H1 (cell line): ENCODE data around the gene EFHD1. TPM values are rescaled to one million over a fixed set of nuclear protein-coding genes. Genes with fewer than 3 reads are reported as not detected.

Source experiments
- CTCF ChIA-PET: fragments of 300-600 bp; sonication (Branson Sonifier 250); formaldehyde crosslinking; loops from one replicate; lab custom pipeline; 2021; ENCODE audit not compliant: partially characterized antibody; lab: Charles Lee
- POLR2A ChIA-PET: fragments of 300-600 bp; sonication (Branson Sonifier 250); formaldehyde crosslinking; loops from one replicate; lab custom pipeline; 2021; ENCODE audit warnings: inconsistent platforms; ENCODE audit not compliant: partially characterized antibody; lab: Charles Lee
- DNase-seq, 2 experiments: peaks; one replicate each; pipeline versions ENCODE4 v3.0.0 to v3.0.0-alpha.2; 2010 to 2022; ENCODE audit warnings: low spot score in 2 of 2, low read depth in 1 of 2, mixed read lengths in 1 of 2
- FAIRE-seq: peaks from 2 replicates; lab custom pipeline; 2011; peaks lifted over from hg19 to GRCh38; lab: Jason Lieb, UNC
- H2AFZ ChIP-seq: 2 replicates; pipeline ENCODE4 v1.8.1; 2012; ENCODE audit warnings: low read length, inconsistent platforms
- H2AK5ac ChIP-seq: 2 replicates; pipeline ENCODE4 v1.6.1; 2013; ENCODE audit warnings: low read depth, low read length
- H2BK120ac ChIP-seq: replicated peaks from 2 replicates; pipeline ENCODE3; 2013; ENCODE audit warnings: low read depth, low read length, inconsistent platforms
- H2BK12ac ChIP-seq: 2 replicates; pipeline ENCODE4 v1.6.1; 2013; ENCODE audit warnings: low read depth, low read length
- H2BK15ac ChIP-seq: 2 replicates; pipeline ENCODE4 v1.6.1; 2013; ENCODE audit warnings: low read length
- H2BK20ac ChIP-seq: 2 replicates; pipeline ENCODE4 v1.6.1; 2013; ENCODE audit warnings: low read length
- H2BK5ac ChIP-seq: 2 replicates; pipeline ENCODE4 v1.6.1; 2013; ENCODE audit warnings: low read depth, low read length
- H3K14ac ChIP-seq: 2 replicates; pipeline ENCODE4 v1.6.1; 2013; ENCODE audit warnings: inconsistent platforms; ENCODE audit not compliant: insufficient read length
- H3K18ac ChIP-seq: 2 replicates; pipeline ENCODE4 v1.6.1; 2013; ENCODE audit warnings: low read length; ENCODE audit errors: extremely low read depth
- H3K23ac ChIP-seq: 2 replicates; pipeline ENCODE4 v1.6.1; 2013; ENCODE audit warnings: inconsistent platforms; ENCODE audit not compliant: insufficient read length
- H3K23me2 ChIP-seq: 2 replicates; pipeline ENCODE4 v1.6.1; 2013; ENCODE audit warnings: low read depth, low read length
- H3K27ac ChIP-seq: 2 replicates; pipeline ENCODE4 v1.6.1; 2011; ENCODE audit warnings: low read depth, low read length, inconsistent platforms
- H3K27me3 ChIP-seq, 4 experiments: replicated peaks in 1 of 4; 1 replicate in 1 of 4; 2 replicates in 3 of 4; pipeline versions ENCODE4 v1.6.1 to v1.8.1; 2011 to 2013; ENCODE audit warnings: low read length in 3 of 4, mild to moderate bottlenecking in 3 of 4, inconsistent platforms in 2 of 4, mixed read lengths in 2 of 4, moderate library complexity in 1 of 4; ENCODE audit not compliant: control insufficient read depth in 3 of 4, insufficient read depth in 3 of 4; ENCODE audit errors: extremely low read depth in 1 of 4
- H3K36me3 ChIP-seq, 4 experiments: 2 replicates each; pipeline versions ENCODE4 v1.6.1 to v1.8.1; 2011 to 2013; ENCODE audit warnings: mild to moderate bottlenecking in 4 of 4, low read length in 3 of 4, moderate library complexity in 2 of 4, control low read depth in 1 of 4, inconsistent platforms in 1 of 4; ENCODE audit not compliant: insufficient read depth in 4 of 4, control insufficient read depth in 2 of 4
- H3K4ac ChIP-seq: replicated peaks from 2 replicates; pipeline ENCODE3; 2013; ENCODE audit warnings: low read length, low read depth, mixed read lengths, inconsistent platforms; ENCODE audit not compliant: insufficient read length
- H3K4me1 ChIP-seq, 4 experiments: replicated peaks in 1 of 4; 1 replicate in 1 of 4; 2 replicates in 3 of 4; pipeline versions ENCODE4 v1.6.1 to v1.8.1; 2011 to 2013; ENCODE audit warnings: low read length in 3 of 4, inconsistent platforms in 2 of 4, mixed read lengths in 1 of 4; ENCODE audit not compliant: insufficient read depth in 4 of 4, control insufficient read depth in 3 of 4
- H3K4me2 ChIP-seq, 2 experiments: 2 replicates each; pipeline versions ENCODE4 v1.6.1 to v1.8.1; 2011 to 2013; ENCODE audit warnings: low read depth in 2 of 2, low read length in 2 of 2, control low read depth in 1 of 2, inconsistent platforms in 1 of 2, mild to moderate bottlenecking in 1 of 2; ENCODE audit not compliant: insufficient read depth in 1 of 2
- H3K4me3 ChIP-seq, 4 experiments: fragments of 200-600, 300-600 bp in 1 of 4; sonication (generic), shearing (Covaris generic), sonication (Bioruptor Twin) in 1 of 4; 2 replicates each; pipeline versions ENCODE4 v1.5.1 to v1.8.1; 2011 to 2016; ENCODE audit warnings: low read length in 4 of 4, low read depth in 3 of 4, control low read depth in 2 of 4, inconsistent platforms in 2 of 4, mild to moderate bottlenecking in 2 of 4, mixed read lengths in 1 of 4, moderate library complexity in 1 of 4; ENCODE audit not compliant: insufficient read depth in 2 of 4; ENCODE audit errors: extremely low read depth in 1 of 4
- H3K56ac ChIP-seq: replicated peaks from 2 replicates; pipeline ENCODE3; 2013; ENCODE audit warnings: low read depth, mild to moderate bottlenecking, mixed read lengths, low read length, inconsistent platforms; ENCODE audit not compliant: insufficient read length
- H3K79me1 ChIP-seq: 2 replicates; pipeline ENCODE4 v1.6.1; 2013; ENCODE audit warnings: low read depth, low read length, control low read depth
- H3K79me2 ChIP-seq, 2 experiments: 2 replicates each; pipeline versions ENCODE4 v1.6.1 to v1.8.1; 2012 to 2013; ENCODE audit warnings: low read length in 2 of 2, mild to moderate bottlenecking in 2 of 2, inconsistent platforms in 1 of 2; ENCODE audit not compliant: insufficient read depth in 2 of 2, control insufficient read depth in 1 of 2
- H3K9ac ChIP-seq, 4 experiments: replicated peaks in 1 of 4; 1 replicate in 1 of 4; 2 replicates in 3 of 4; pipeline versions ENCODE4 v1.6.1 to v1.8.1; 2011 to 2013; ENCODE audit warnings: low read depth in 3 of 4, low read length in 3 of 4, control low read depth in 2 of 4, mild to moderate bottlenecking in 2 of 4, moderate library complexity in 2 of 4, inconsistent platforms in 1 of 4; ENCODE audit errors: extremely low read depth in 1 of 4
- H3K9me3 ChIP-seq, 2 experiments: 2 replicates each; pipeline versions ENCODE4 v1.6.1 to v1.8.1; 2012 to 2013; ENCODE audit warnings: mild to moderate bottlenecking in 2 of 2, moderate library complexity in 2 of 2, control low read depth in 1 of 2, inconsistent platforms in 1 of 2, low read depth in 1 of 2, low read length in 1 of 2, mixed read lengths in 1 of 2; ENCODE audit not compliant: insufficient read depth in 2 of 2
- H4K20me1 ChIP-seq, 2 experiments: replicated peaks in 1 of 2; 2 replicates each; pipeline versions ENCODE3 to v1.8.1; 2011 to 2013; ENCODE audit warnings: inconsistent platforms in 2 of 2, low read length in 2 of 2, mild to moderate bottlenecking in 1 of 2; ENCODE audit not compliant: insufficient read depth in 2 of 2, control insufficient read depth in 1 of 2
- H4K5ac ChIP-seq: 2 replicates; pipeline ENCODE4 v1.6.1; 2013; ENCODE audit warnings: low read length, low read depth, mixed read lengths, inconsistent platforms; ENCODE audit not compliant: insufficient read length
- H4K8ac ChIP-seq: 2 replicates; pipeline ENCODE4 v1.8.0; 2013; ENCODE audit warnings: mild to moderate bottlenecking, moderate library complexity, low read length, inconsistent platforms; ENCODE audit not compliant: insufficient read depth; ENCODE audit errors: extremely low read depth
- H4K91ac ChIP-seq: replicated peaks from 2 replicates; pipeline ENCODE3; 2013; ENCODE audit warnings: low read length, mixed read lengths, inconsistent platforms; ENCODE audit not compliant: insufficient read length
- CHD1 ChIP-seq: IDR thresholded peaks from 2 replicates; pipeline ENCODE4 v1.6.1; 2012; ENCODE audit warnings: low read depth, low read length, improper control_type of control experiment
- CREB1 ChIP-seq: IDR thresholded peaks from 2 replicates; pipeline ENCODE4 v1.6.1; 2012; ENCODE audit warnings: inconsistent platforms
- CTBP2 ChIP-seq: IDR thresholded peaks from 2 replicates; pipeline ENCODE4 v1.7.0; 2011; ENCODE audit warnings: borderline replicate concordance, mild to moderate bottlenecking, moderate library complexity, mixed read lengths, low read length; ENCODE audit not compliant: insufficient read depth, insufficient read length
- EZH2 ChIP-seq: fragments of 200-600 bp; sonication (generic); IDR thresholded peaks from 2 replicates; pipeline ENCODE4 v1.7.1; 2012; ENCODE audit warnings: low read depth, mild to moderate bottlenecking, moderate library complexity, low read length, inconsistent platforms; ENCODE audit not compliant: severe bottlenecking
- FOSL1 ChIP-seq: IDR thresholded peaks from 2 replicates; pipeline ENCODE4 v1.6.1; 2011; ENCODE audit warnings: mild to moderate bottlenecking, low read depth, low read length, moderate library complexity; ENCODE audit not compliant: insufficient read depth
- JUN ChIP-seq: IDR thresholded peaks from 2 replicates; pipeline ENCODE4 v1.6.1; 2011; ENCODE audit warnings: low read depth, mild to moderate bottlenecking, improper control_type of control experiment, low read length
- KDM1A ChIP-seq: fragments of 200-600, 300-600 bp; sonication (generic); IDR thresholded peaks from 2 replicates; pipeline ENCODE4 v1.7.1; 2016; ENCODE audit warnings: mild to moderate bottlenecking, low read length, borderline replicate concordance
- POLR2AphosphoS5 ChIP-seq: IDR thresholded peaks from 2 replicates; pipeline ENCODE4 v1.6.1; 2011; ENCODE audit warnings: low read depth, low read length
- SAP30 ChIP-seq: fragments of 300-600 bp; sonication (generic); IDR thresholded peaks from 2 replicates; pipeline ENCODE4 v1.7.1; 2012; ENCODE audit warnings: low read length, moderate library complexity, mild to moderate bottlenecking, inconsistent platforms; ENCODE audit not compliant: insufficient read depth, insufficient replicate concordance
- SIN3A ChIP-seq, 2 experiments: IDR thresholded peaks in 1 of 2; conservative IDR thresholded peaks in 1 of 2; 2 replicates each; pipeline ENCODE4 v1.6.1; 2011 to 2012; ENCODE audit warnings: low read length in 2 of 2, improper control_type of control experiment in 1 of 2, low read depth in 1 of 2, mild to moderate bottlenecking in 1 of 2
- TCF12 ChIP-seq: IDR thresholded peaks from 2 replicates; pipeline ENCODE4 v1.6.1; 2011; ENCODE audit warnings: low read depth, mild to moderate bottlenecking, low read length
- TEAD4 ChIP-seq: IDR thresholded peaks from 2 replicates; pipeline ENCODE4 v1.6.1; 2012; ENCODE audit warnings: low read depth, low read length, inconsistent platforms, mixed read lengths
- WGBS, 2 experiments: shearing (Covaris generic) in 1 of 2; methylation state at CpG; one replicate each; pipeline versions ENCODE4 v1.1.6 to v1.1.7; 2013 to 2015; ENCODE audit warnings: low lambda C conversion rate in 2 of 2, mixed read lengths in 2 of 2, inconsistent platforms in 1 of 2, low coverage in 1 of 2, missing lambda C conversion rate in 1 of 2; ENCODE audit not compliant: insufficient replicate concordance in 2 of 2, insufficient coverage in 1 of 2, insufficient read length in 1 of 2; ENCODE audit errors: extremely low coverage in 1 of 2, missing lambda C conversion rate in 1 of 2; 5-methylcytosine and 5-hydroxymethylcytosine counted together
- polyA plus RNA-seq, 7 experiments: library from polyadenylated mRNA; depleted of rRNA in 3 of 7; stranded (reverse) in 5 of 7; unstranded in 2 of 7; fragments of >200 nt in 5 of 7; fragments of 200-250 nt in 2 of 7; gene quantifications; 1 replicate in 5 of 7; 2 replicates in 1 of 7; 4 replicates in 1 of 7; pipeline versions ENCODE4 v1.2.1 to v1.2.3, GENCODE V29; 2011 to 2013; ENCODE audit warnings: missing spikeins in 2 of 7, mixed read lengths in 2 of 7
- total RNA-seq: library from RNA; stranded (reverse); fragmentation: NEBNext Ultra II Directional; extraction: Animal tissue kit (Norgen Biotek cat#: 25700); gene quantifications from 2 replicates; pipeline ENCODE4 v1.2.1, GENCODE V29; 2021

Gene EFHD1
- total and polyA plus RNA-seq, 2 of the 8 experiments (the other 6 are each of a cell fraction or from before 2014, with no cell fraction given) = 3.4 to 4.5 TPM

- Histone ChIP-seq H4K8ac (no peak overlapping the region), H2BK12ac (no peak overlapping the region), H3K18ac (no peak overlapping the region), H4K20me1 (no peaks in the 10 kb centered on the region), H3K4me1 (no peaks in the 10 kb centered on the region), H2AFZ (no peak overlapping the region), H3K36me3 (no peaks in the 10 kb centered on the region), H3K27ac (no peak overlapping the region), H2BK20ac (no peak overlapping the region), H4K5ac (no peak overlapping the region), H3K4me3 (no peak overlapping the region), H3K27me3 (no peaks in the 10 kb centered on the region; a peak in 1 of 7 replicates), H3K9ac (no peak overlapping the region), H3K23me2 (0 out of 2 replicates have a peak, but pooled peaks cover 1% of the 10 kb centered on the region), H3K56ac (no peak overlapping the region), H3K79me2 (no peaks in the 10 kb centered on the region), H3K14ac (no peak overlapping the region), H2BK120ac (no peak overlapping the region), H3K4ac (no peak overlapping the region), H2AK5ac (no peak overlapping the region), H3K9me3 (no peaks in the 10 kb centered on the region), H3K4me2 (no peak overlapping the region), H4K91ac (no peak overlapping the region), H2BK5ac (no peak overlapping the region), H2BK15ac (no peak overlapping the region), H3K23ac (no peak overlapping the region), H3K79me1 (no peaks in the 10 kb centered on the region)
- FAIRE-seq = no peak
- ChIA-PET POLR2A (no interaction called here), CTCF (interaction anchor here (0.9 to 1.6 kb wide), 3 partner anchors 11 to 42 kb away, joined by 3 to 6 read pairs (median 3); no protein-coding TSS in a partner anchor)
- DNase-seq = no peak
- 83% methylated on average over 8 of the region's 8 CpGs; no CpG with 5 or more reads in 1 of the 2 experiments for WGBS, 2 experiments
- no peak for TF ChIP-seq SIN3A (conservative IDR thresholded peaks at IDR 0.05 in 1 of 2, IDR thresholded peaks at IDR 0.05 in 1 of 2; ENCODE audit: low read depth in 1 of 2, low read length in 2 of 2)
- TF ChIP-seq FOSL1 = no peak
- no peak for TF ChIP-seq EZH2
- no peak for TF ChIP-seq POLR2AphosphoS5
- TF ChIP-seq CTBP2 = no peak
- no peak for TF ChIP-seq CHD1
- no peak for TF ChIP-seq JUN
- TF ChIP-seq TCF12 = no peak
- no peak for TF ChIP-seq SAP30
- no peak for TF ChIP-seq CREB1
- TF ChIP-seq TEAD4 = no peak
- no peak for TF ChIP-seq KDM1A
Observed at GRCh38 chr2:232647261-232647660, 13.9 kb downstream of the EFHD1 start.
